GM12892 (cell line): ENCODE data around the gene ZDHHC7.

Source experiments
- DNase-seq: peaks from one replicate; pipeline ENCODE4 v3.0.0; 2011; ENCODE audit not compliant: insufficient read length
- FAIRE-seq: peaks from 2 replicates; lab custom pipeline; 2011; peaks lifted over from hg19 to GRCh38; lab: Jason Lieb, UNC
- POLR2A ChIP-seq: IDR thresholded peaks from 2 replicates; pipeline ENCODE4 v1.6.1; 2011; ENCODE audit warnings: low read depth, low read length, control low read depth
- POLR2AphosphoS5 ChIP-seq: IDR thresholded peaks from 2 replicates; pipeline ENCODE4 v1.6.1; 2011; ENCODE audit warnings: low read depth, low read length, control low read depth
- TAF1 ChIP-seq: IDR thresholded peaks from 2 replicates; pipeline ENCODE4 v1.6.1; 2011; ENCODE audit warnings: low read depth, mild to moderate bottlenecking, control low read depth, low read length, borderline replicate concordance

The ZDHHC7 gene

GRCh38 chr16:84933774-84934631 is 77.3 kb downstream of the ZDHHC7 start:
- DNase-seq (no peak), FAIRE-seq (no peak)
- TF ChIP-seq TAF1 (no peak), POLR2AphosphoS5 (no peak), POLR2A (no peak)

DNA sequence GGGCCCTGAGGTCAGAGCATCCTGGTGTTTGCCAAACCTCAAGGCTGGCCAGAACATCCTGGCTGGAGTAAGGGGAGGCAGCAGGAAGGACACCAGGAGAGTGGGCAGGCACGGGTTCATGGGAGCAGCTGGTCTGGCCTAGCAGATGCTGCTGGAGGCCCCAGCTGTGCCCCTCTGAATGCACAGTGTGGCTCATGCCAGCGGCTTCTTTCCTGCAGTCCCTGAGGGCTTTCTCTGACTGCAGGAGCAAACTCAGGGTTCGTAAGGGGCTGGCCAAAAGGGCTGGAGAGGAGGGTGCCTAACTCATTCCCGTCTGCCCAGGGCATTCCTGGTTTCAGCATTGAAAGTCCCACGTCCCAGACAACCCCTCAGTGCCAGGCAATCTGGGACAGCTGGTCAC is 78.7 kb downstream of the ZDHHC7 start:
- no peak for DNase-seq
- no peak for FAIRE-seq

GRCh38 chr16:84931506-84931905 is 79.8 kb downstream of the ZDHHC7 start:
- DNase-seq (no peak), FAIRE-seq (no peak)
- no peak for TF ChIP-seq POLR2A
- TF ChIP-seq POLR2AphosphoS5: no peak

More for the DNA sequence above, 78.7 kb downstream of the ZDHHC7 start:
- TF ChIP-seq TAF1 (no peak), POLR2AphosphoS5 (no peak), POLR2A (no peak)

GRCh38 chr16:84931107-84931494 is 80.2 kb downstream of the ZDHHC7 start:
- TF ChIP-seq TAF1 (no peak), POLR2AphosphoS5 (no peak), POLR2A (no peak)
- FAIRE-seq (no peak), DNase-seq (no peak)

DNA sequence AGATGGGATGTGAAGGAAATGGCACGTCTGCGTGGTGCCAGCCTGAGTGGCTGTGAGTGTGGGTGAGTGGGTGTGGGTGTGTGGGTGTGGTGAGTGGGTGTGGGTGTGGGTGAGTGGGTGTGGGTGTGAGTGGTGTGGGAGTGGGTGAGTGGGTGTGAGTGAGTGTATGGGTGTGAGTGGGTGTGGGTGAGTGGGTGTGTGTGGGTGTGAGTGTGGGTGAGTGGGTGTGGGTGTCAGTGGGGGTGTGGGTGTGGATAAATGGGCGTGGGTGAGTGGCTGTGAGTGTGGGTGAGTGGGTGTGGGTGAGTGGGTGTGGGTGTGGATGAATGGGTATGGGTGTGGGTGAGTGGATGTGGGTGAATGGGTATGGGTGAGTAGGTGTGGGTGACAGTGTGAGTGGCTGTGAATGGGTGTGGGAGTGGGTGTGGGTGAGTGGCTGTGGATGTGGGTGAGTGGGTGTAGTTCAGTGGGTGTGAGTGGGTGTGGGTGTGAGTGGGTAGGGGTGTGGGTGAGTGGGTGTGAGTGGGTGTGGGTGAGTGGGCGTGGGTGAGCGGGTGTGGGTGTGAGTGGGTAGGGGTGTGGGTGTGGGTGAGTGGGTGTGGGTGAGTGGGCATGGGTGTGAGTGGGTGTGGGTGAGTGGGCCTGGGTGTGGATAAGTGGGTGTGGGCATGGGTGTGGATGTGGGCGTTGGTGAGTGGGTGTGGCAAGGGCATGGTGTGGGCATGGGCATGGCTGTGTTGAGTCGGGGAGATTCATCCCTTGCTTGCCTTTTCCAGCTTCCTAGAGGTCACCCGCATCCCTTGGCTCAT is 80.8 kb downstream of the ZDHHC7 start:
- no peak for TF ChIP-seq POLR2AphosphoS5
- no peak for TF ChIP-seq TAF1
- TF ChIP-seq POLR2A: no peak
- DNase-seq: no peak
- FAIRE-seq: no peak

- no peak for TF ChIP-seq POLR2A
- no peak for TF ChIP-seq TAF1
- TF ChIP-seq POLR2AphosphoS5: no peak
- FAIRE-seq (no peak), DNase-seq (no peak)
Measured at GRCh38 chr16:84929421-84930297, 81.7 kb downstream of the ZDHHC7 start.

GRCh38 chr16:84928679-84929420 is 82.5 kb downstream of the ZDHHC7 start:
- no peak for TF ChIP-seq TAF1
- TF ChIP-seq POLR2A: no peak
- TF ChIP-seq POLR2AphosphoS5: no peak
- FAIRE-seq (no peak), DNase-seq (no peak)

- DNase-seq (no peak), FAIRE-seq (no peak)
- TF ChIP-seq POLR2AphosphoS5 (no peak), TAF1 (no peak), POLR2A (no peak)
Measured at GRCh38 chr16:84927621-84928591, 83.4 kb downstream of the ZDHHC7 start.

- DNase-seq (no peak), FAIRE-seq (no peak)
- no peak for TF ChIP-seq POLR2AphosphoS5
- no peak for TF ChIP-seq TAF1
- no peak for TF ChIP-seq POLR2A
Measured at GRCh38 chr16:84926462-84926861, 84.9 kb downstream of the ZDHHC7 start.

DNA sequence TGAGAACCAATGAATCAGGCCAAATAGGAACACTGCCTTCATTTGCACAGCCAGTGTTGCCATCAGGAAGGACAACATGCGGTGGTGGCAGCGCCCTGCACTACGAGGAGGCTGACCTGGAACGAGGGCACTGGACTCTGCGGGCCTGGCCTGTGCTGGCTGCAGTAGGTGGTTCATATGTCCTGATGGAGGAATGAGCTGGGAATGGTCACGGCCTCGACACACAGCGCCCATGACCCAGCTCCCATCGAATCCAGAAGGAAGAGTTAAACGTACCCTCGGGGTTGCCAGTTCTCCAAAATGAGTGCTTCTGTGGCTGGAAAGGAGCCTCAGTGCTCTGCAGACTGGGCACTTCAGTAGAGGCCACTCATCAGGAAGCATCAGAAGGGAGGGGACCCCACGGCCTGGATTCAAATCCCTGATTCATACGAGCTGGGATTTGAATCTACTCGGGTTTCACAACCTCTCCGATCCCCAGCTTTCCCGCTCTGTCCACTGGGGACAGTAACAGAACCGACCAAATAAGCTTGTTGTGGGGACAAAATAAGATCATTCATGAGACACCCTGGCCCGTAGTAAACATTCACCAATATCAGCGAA is 85.5 kb downstream of the ZDHHC7 start:
- no peak for DNase-seq
- no peak for FAIRE-seq
- TF ChIP-seq TAF1 (no peak), POLR2A (no peak), POLR2AphosphoS5 (no peak)
